Stomach (tissue), 4 donors: ENCODE data around the gene VPS51.

Experiments
- EP300 ChIP-seq: sonication (generic); formaldehyde crosslinking; IDR thresholded peaks from one replicate; pipeline ENCODE4 v1.6.1; 2017; ENCODE audit warnings: antibody characterized with exemption
- POLR2A ChIP-seq, 4 donors: fragments of 450-650 bp; IDR thresholded peaks; one replicate each; pipeline ENCODE4 v1.6.1; 2016; ENCODE audit warnings: antibody characterized with exemption in 4 of 4, control low read depth in 2 of 4, mild to moderate bottlenecking in 1 of 4, moderate library complexity in 1 of 4
- POLR2AphosphoS5 ChIP-seq, 3 donors: sonication (generic); formaldehyde crosslinking; IDR thresholded peaks; one replicate each; pipeline ENCODE4 v1.6.1; 2016; ENCODE audit warnings: antibody characterized with exemption in 3 of 3
- TF ChIP-seq, protein P1 (sequence below), 7 experiments: fragments of 450-650 bp in 4 of 7; fragments of 200-600 bp in 3 of 7; sonication (generic) in 3 of 7; IDR thresholded peaks; one replicate each; pipeline ENCODE4 v1.5.1; 2016 to 2019; ENCODE audit warnings: antibody characterized with exemption in 7 of 7, control low read depth in 2 of 7, mild to moderate bottlenecking in 1 of 7

DNA sequence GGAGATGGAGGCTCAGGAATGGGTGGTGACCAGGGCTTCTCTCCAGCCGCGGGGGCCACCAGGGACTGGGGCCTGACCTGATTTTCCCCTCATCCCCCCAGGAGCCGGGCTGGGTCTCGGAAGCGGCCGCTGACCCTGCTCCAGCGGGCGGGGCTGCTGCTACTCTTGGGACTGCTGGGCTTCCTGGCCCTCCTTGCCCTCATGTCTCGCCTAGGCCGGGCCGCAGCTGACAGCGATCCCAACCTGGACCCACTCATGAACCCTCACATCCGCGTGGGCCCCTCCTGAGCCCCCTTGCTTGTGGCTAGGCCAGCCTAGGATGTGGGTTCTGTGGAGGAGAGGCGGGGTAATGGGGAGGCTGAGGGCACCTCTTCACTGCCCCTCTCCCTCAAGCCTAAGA lies 8.2 kb upstream of the VPS51 start:
- TF ChIP-seq EP300 (no peak), POLR2AphosphoS5 (IDR thresholded peaks at IDR 0.05) (no peak), POLR2A (IDR thresholded peaks at IDR 0.05) (no peak)
- TF ChIP-seq, protein P1, sequence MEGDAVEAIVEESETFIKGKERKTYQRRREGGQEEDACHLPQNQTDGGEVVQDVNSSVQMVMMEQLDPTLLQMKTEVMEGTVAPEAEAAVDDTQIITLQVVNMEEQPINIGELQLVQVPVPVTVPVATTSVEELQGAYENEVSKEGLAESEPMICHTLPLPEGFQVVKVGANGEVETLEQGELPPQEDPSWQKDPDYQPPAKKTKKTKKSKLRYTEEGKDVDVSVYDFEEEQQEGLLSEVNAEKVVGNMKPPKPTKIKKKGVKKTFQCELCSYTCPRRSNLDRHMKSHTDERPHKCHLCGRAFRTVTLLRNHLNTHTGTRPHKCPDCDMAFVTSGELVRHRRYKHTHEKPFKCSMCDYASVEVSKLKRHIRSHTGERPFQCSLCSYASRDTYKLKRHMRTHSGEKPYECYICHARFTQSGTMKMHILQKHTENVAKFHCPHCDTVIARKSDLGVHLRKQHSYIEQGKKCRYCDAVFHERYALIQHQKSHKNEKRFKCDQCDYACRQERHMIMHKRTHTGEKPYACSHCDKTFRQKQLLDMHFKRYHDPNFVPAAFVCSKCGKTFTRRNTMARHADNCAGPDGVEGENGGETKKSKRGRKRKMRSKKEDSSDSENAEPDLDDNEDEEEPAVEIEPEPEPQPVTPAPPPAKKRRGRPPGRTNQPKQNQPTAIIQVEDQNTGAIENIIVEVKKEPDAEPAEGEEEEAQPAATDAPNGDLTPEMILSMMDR (IDR thresholded peaks at IDR 0.05), result no peak
